DMS53 (cell line): Measurements from ENCODE around the gene DOHH.
A peak's percentile ranks its signal among the peaks of the same experiment; 100 is the strongest.

Source experiments
- DNase-seq: peaks from one replicate; lab custom pipeline; 2025; lab: John Stamatoyannopoulos, UW

DOHH gene

GRCh38 chr19:3503036-3503572 is 2.6 kb upstream of the DOHH start:
- DNase-seq, result no peak

DNA sequence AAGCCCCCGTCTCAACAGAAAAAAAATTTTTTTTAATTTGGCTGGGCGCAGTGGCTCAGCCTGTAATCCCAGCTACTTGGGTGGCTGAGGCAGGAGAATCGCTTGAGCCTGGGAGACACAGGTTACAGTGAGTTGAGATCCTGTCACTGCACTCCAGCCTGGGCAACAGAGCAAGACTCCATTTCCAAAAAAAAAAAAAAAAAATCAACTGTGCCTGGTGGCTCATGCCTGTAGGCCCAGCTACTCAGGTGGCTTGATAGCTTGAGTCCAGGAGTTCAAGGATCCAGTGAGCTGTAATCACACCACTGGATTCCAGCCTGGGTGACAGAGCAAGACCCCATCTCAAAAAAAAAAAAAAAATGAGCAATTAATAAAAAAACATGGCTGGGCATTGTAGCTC is 1.3 kb upstream of the DOHH start:
- DNase-seq, result no peak

- DNase-seq, result peak; percentile 58
Measured at GRCh38 chr19:3499738-3500428, 591 bp downstream of the DOHH start.

GRCh38 chr19:3497757-3498520 is 2.5 kb downstream of the DOHH start:
- DNase-seq, result no peak

DNA sequence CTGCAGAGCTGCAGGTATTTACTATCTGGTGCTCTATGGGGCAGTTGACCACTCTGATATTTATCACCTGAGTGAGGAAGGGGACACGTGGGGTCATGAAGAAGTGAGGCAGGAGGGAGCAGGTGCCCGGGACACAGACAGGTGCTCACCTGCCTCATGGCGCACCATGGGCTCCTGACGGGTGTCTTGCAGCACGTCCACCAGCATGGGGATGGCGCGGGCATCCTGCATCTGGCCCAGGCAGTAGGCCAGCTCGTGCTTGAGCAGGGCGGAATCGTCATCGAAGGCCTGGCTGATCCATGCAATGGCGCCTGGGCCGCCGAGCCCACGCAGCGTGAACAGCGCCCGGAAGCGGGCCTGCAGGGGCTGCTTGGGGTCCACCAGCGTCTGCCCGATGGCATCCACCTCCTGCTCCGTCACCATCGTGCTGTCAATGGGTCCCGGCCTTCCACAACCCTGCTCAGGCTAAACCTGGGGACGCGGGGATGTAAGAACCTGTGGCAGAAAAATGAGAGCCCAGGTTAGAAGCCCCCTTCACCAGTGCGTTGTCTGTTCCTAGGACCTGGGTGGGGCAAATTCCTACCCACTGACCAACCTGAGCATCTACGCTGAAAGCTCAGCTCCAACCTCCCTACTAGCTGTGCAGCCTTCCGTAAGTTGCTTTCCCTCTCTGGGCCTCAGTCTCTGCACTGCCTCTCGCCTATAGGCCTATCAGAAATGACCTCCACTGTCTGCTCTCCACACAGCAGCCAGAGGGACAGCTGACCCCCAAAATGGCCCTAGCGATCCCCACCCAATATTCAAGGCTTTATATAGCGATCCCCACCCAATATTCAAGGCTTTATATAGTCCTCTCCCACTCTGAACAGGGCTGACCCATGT is 3.8 kb downstream of the DOHH start:
- DNase-seq, result no peak

- DNase-seq, result peak; percentile 43
Measured at GRCh38 chr19:3494559-3494958, 5.9 kb downstream of the DOHH start.

DNA sequence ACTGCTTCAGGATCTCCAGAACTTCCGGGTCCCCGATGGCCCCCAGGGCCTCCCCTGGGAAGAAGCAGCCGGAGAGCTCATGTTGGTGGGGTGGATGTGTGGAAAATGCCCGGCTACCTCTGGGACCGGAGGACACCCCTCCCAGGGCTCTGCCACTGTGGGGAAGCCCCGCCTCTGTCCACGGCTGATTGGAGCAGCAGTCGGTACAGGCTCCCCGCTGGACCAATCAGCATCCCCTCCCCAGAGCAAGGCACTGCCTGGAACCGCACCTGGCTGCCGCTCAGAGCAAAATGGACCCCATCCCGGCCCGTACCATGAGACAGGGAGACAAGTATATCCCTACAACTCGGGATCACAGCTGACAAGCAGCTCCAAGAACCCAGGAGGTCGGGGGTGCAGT is 6.4 kb downstream of the DOHH start:
- peak; percentile 30 for DNase-seq

DNA sequence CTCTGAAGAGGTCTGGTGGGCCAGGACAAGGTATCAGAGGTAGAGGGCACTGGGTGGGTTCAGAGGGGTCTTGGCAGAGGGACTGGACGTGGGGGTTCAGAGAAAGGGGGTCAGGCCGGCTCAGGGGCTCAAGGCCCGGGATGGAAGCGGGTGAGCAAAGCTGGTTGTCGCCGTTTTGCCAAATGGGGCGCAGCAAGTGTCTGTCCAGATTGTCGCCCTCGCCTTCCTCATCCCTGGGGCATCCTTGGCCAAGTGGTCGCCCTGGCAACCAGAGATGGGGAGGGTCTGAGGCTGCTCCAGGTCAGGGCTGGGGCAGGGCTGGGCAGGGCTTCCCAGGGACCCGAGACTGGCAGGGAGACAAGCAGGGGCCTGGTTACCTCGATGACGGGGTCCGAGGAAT is 6.8 kb downstream of the DOHH start:
- DNase-seq, result no peak

GRCh38 chr19:3492919-3493318 is 7.6 kb downstream of the DOHH start:
- DNase-seq, result no peak

DNA sequence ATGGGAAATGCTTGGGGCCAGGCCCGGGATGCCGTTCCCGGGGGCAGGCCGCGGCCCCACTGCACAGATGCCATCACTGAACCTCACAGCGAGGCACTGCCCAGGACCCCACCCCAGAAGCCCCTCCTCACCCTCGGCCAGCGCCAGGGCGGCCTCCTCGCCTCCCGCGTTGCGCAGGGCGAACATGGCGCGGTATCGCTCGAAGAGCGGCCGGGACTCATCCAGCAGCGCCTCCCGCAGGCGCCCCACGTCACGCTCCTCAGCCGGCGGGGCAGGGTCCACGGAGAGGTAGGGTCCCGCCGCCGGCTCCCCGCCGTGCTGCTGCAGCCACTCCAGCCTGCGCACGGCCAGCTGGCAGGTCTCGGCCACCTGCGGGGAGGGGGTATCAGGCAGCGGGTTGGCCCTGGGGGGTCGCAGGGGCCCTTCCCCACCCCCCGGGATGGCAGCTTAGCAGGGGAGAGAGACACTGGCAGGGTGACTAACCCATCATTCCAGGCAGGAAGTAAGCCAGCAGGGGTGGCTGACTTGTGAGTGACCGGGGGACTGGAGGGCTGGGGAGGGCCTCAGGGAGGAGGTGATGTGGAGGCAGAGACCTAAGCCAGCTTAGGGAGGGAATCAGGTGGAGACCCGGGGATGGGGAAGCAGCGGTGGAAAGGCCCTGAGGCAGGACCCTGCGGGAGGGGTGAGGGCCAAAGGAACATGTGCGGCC is 8.2 kb downstream of the DOHH start:
- no peak for DNase-seq

GRCh38 chr19:3491396-3492119 is 8.9 kb downstream of the DOHH start:
- no peak for DNase-seq

- peak; percentile 78 for DNase-seq
Measured at GRCh38 chr19:3483226-3483628, 17.2 kb downstream of the DOHH start, which contains the start of gene SMIM44. Gene SMIM44 (minus strand): TSS chr19:3483441. CDS start chr19:3483403, 38 bp downstream.

DNA sequence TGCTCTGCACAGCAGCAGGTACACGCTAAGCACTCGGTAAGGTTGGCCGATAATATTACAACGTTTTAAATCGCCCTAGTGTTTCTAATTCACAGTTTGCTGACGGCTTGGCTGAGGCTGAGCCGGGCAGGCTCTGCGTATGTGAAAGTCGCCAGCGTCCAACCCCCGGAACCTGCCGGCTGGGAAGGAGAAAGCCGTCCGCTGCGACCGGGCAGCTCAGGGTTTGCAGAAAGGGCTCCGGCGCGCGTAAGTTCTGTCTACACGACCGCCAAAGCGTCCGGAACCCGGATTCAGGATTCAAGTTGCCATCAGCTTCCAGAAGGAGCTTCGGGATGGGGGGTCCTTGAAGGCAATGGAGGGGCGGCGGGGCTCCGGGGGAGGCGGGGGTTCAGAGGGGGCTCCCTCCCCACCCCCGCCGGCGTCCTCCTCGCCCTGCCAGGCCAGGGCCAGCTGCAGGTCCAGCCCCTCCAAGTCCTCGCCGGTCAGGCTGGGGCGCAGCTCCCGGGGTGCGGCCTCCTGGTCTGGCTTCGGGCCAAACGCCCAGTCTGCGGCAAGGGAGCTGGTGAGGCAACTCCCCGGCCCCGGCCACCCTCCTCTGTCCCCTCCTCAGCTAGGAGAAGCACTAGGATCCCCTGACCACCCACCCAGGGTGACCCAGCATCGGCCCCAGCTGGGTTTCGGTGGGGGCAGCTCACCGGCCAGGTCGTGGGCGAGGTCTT is 17.8 kb downstream of the DOHH start:
- peak; percentile 72 for DNase-seq

- DNase-seq, result peak; percentile 30
Measured at GRCh38 chr19:3481241-3482090, 19.0 kb downstream of the DOHH start.

DNA sequence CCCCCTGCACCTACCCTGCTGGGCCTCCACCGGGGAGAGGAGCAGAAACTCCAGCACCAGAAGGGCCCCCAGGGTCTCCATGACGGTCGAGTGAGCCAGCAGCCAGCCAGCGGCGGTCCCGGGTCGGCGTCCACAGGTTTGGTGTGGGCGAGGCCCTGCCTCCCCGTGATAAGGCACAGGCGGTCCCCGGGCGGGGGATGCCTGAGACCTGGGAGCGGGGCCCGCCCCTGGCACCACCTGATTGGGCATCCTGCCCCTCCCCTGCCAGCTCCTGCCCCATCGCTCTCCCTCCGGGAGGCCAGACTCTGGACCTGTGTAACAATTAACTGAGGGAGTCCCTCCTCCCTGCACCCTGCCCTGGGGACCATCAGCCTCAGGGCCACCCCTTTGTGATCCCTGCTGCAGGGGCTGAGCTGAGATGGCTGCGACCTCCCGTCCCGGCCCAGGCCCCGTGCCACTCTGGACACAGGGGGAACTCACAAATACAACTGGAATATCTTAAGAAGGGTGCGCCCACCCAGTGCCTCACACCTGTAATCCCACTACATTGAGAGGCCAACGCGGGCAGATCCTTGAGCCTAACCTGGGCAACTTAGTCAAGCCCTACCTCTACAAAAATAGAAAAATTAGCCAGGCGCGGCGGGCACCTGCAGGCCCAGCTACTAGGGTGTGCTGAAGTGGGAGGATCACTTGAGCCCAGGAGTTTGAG is 19.9 kb downstream of the DOHH start, which contains the start of gene SMIM24:
TSS of gene SMIM24 (minus strand) at position 143 of the 709 bp plus-strand sequence. CDS start at position 81, 62 bp downstream.
- no peak for DNase-seq

DNA sequence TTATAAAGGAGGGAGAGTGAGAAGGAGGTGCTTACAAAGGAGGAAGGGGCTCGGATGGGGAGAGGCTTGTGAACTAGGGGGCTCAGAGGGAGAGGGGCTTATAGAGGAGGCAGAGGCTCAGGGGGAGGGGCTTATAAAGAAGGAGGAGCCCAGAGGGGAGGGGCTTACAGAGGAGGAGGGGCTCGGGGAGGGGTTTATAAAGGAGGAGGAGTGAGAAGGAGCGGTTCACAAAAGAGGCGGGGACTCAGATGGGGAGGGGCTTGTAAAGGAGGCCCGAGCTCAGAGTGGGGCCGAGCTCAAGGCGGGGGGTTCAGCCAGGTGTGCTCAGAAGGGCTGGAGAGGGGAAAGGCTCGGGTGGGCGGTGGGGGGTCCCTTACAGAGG is 20.6 kb downstream of the DOHH start:
- peak; percentile 50 for DNase-seq

DNA sequence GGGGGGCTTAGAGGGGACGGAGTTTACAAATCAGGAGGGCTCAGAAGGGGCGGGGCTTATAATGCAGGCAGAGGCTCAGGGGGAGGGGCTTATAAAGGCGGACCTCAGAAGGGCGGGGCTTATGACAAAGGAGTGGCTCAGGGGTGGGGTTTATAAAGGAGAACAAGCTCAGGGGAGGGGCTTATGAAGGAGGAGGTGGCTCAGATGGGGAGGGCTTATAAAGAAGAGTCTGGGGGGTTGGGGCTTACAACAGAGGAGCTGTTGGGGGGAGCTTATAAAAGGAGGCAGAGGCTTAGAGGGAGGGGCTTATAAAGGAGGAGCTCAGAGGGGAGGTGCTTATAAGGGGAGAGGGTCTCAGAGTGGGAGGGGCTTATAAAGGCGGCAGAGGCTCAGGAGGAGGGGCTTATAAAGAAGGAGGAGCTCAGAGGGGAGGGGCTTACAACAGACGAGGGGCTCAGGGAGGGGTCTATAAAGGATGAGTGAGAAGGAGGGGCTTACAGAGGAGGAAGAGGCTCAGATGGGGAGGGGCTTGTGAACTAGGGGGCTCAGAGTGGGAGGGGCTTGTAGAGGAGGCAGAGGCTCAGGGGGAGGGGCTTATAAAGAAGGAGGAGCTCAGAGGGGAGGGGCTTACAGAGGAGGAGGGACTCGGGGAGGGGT is 21.2 kb downstream of the DOHH start:
- peak; percentile 50 for DNase-seq
